K562 (cell line): ENCODE results near the gene ZNF107. TPM values are rescaled to one million over a fixed set of nuclear protein-coding genes. Genes with fewer than 3 reads are reported as not detected.

Source experiments
- HDAC6 ChIP-seq: IDR thresholded peaks from 2 replicates; pipeline ENCODE4 v1.6.1; 2012; ENCODE audit warnings: low read depth, mild to moderate bottlenecking, control low read depth, inconsistent platforms, low read length, moderate library complexity
- HNRNPH1 ChIP-seq: fragments of 200-400 bp; formaldehyde crosslinking; optimal IDR thresholded peaks from 2 replicates; pipeline ENCODE3; 2017; ENCODE audit warnings: low read depth, mild to moderate bottlenecking, low read length, moderate library complexity
- MED1 ChIP-seq: sonication (generic); formaldehyde crosslinking; IDR thresholded peaks from 2 replicates; pipeline ENCODE4 v1.8.1; 2023; ENCODE audit warnings: missing genetic modification reagents, borderline replicate concordance
- MYNN ChIP-seq, 2 experiments: sonication (generic); formaldehyde crosslinking in 1 of 2; IDR thresholded peaks; 2 replicates each; pipeline versions ENCODE4 v1.5.0 to v1.6.1; 2016 to 2020; ENCODE audit warnings: antibody characterized with exemption in 1 of 2, missing genetic modification reagents in 1 of 2
- PHB ChIP-seq: fragments of 250-450 bp; sonication (Bioruptor Pico); IDR thresholded peaks from 2 replicates; pipeline ENCODE4 v1.5.0; 2021
- PHTF2 ChIP-seq: fragments of 250-450 bp; sonication (Bioruptor Pico); IDR thresholded peaks from 2 replicates; pipeline ENCODE4 v1.5.0; 2021; ENCODE audit warnings: mild to moderate bottlenecking
- PML ChIP-seq: IDR thresholded peaks from 2 replicates; pipeline ENCODE4 v1.6.1; 2012; ENCODE audit warnings: low read length, inconsistent platforms
- SIX5 ChIP-seq, 2 experiments: IDR thresholded peaks; 2 replicates each; pipeline ENCODE4 v1.6.1; 2011; ENCODE audit warnings: low read length in 2 of 2, borderline replicate concordance in 1 of 2, low read depth in 1 of 2, mild to moderate bottlenecking in 1 of 2, moderate library complexity in 1 of 2; ENCODE audit not compliant: insufficient read depth in 1 of 2
- U2AF1 ChIP-seq: fragments of 200-400 bp; formaldehyde crosslinking; optimal IDR thresholded peaks from 2 replicates; pipeline ENCODE3; 2017; ENCODE audit warnings: mild to moderate bottlenecking, low read depth, low read length, moderate library complexity
- XRCC4 ChIP-seq: IDR thresholded peaks from one replicate; pipeline ENCODE4 v1.6.1; 2011; ENCODE audit not compliant: insufficient read depth, insufficient read length; ENCODE audit errors: extremely low read depth
- XRCC5 ChIP-seq: fragments of 200-400 bp; formaldehyde crosslinking; IDR thresholded peaks from 2 replicates; pipeline ENCODE4 v1.6.1; 2017; ENCODE audit warnings: low read depth, mild to moderate bottlenecking, low read length
- ZFP30 ChIP-seq: fragments of 250-450 bp; sonication (Bioruptor Pico); IDR thresholded peaks from 2 replicates; pipeline ENCODE4 v1.8.0; 2022; ENCODE audit warnings: moderate library complexity, mild to moderate bottlenecking, inconsistent platforms, borderline replicate concordance
- ZNF23 ChIP-seq: fragments of 250-450 bp; sonication (Bioruptor Pico); IDR thresholded peaks from 2 replicates; pipeline ENCODE4 v1.4.0; 2020; ENCODE audit warnings: mild to moderate bottlenecking
- ZNF707 ChIP-seq: fragments of 250-450 bp; sonication (Bioruptor Pico); conservative IDR thresholded peaks from 2 replicates; pipeline ENCODE4 v1.8.0; 2022; ENCODE audit warnings: inconsistent platforms, mild to moderate bottlenecking, moderate library complexity
- ZNF778 ChIP-seq: fragments of 450-650 bp; formaldehyde crosslinking; IDR thresholded peaks from 2 replicates; pipeline ENCODE4 v1.4.0; 2020; ENCODE audit warnings: mild to moderate bottlenecking, moderate library complexity
- polyA plus RNA-seq, 8 experiments: library from polyadenylated mRNA; depleted of rRNA in 4 of 8; stranded (reverse) in 5 of 8; unstranded in 3 of 8; fragments of >200 nt; fragmentation: Nextera tagmentation in 2 of 8; fragmentation: Illumina TruSeq in 1 of 8; extraction: Ambion mirVana in 2 of 8; extraction: Trizol in 1 of 8; gene quantifications; 2 replicates each; pipeline versions ENCODE4 v1.2.1 to v1.2.3, GENCODE V29; 2011 to 2014; ENCODE audit warnings: inconsistent platforms in 1 of 8, missing spikeins in 1 of 8
- total RNA-seq, 7 experiments: library from RNA; depleted of rRNA in 6 of 7; stranded (reverse); fragments of >200 nt in 6 of 7; fragmentation: Illumina TruSeq in 2 of 7; extraction: Trizol in 2 of 7; gene quantifications; 2 replicates each; pipeline versions ENCODE4 v1.2.1 to v1.2.3, GENCODE V29; 2011 to 2021; ENCODE audit warnings: low replicate concordance in 1 of 7
- TF ChIP-seq, protein P1 (sequence below), 3 experiments: fragments of 200-800 bp in 1 of 3; sonication (Bioruptor generic) in 1 of 3; sonication (generic) in 1 of 3; formaldehyde crosslinking in 1 of 3; IDR thresholded peaks; 2 replicates each; pipeline versions ENCODE4 v1.6.1 to v1.8.0; 2016 to 2022; ENCODE audit warnings: mild to moderate bottlenecking in 2 of 3, missing compliant biosample characterization in 2 of 3, missing genetic modification characterization in 2 of 3, missing genetic modification reagents in 1 of 3
- TF ChIP-seq, protein P2 (sequence below): fragments of 450-650 bp; IDR thresholded peaks from 2 replicates; pipeline ENCODE4 v1.6.1; 2016; ENCODE audit warnings: missing biosample characterization, missing genetic modification characterization
- TF ChIP-seq, protein P3 (sequence below), 2 experiments: fragments of 450-650 bp; conservative IDR thresholded peaks; 2 replicates each; pipeline ENCODE4 v1.6.1; 2017; ENCODE audit warnings: mild to moderate bottlenecking in 2 of 2, moderate library complexity in 2 of 2
- TF ChIP-seq, protein P4 (sequence below): fragments of 450-650 bp; formaldehyde crosslinking; IDR thresholded peaks from 2 replicates; pipeline ENCODE4 v1.4.0; 2020; ENCODE audit warnings: mild to moderate bottlenecking, mixed read lengths
- TF ChIP-seq, protein P5 (sequence below): fragments of 250-450 bp; sonication (Bioruptor Pico); IDR thresholded peaks from 2 replicates; pipeline ENCODE4 v1.9.0; 2021; ENCODE audit warnings: mild to moderate bottlenecking, inconsistent platforms

Gene ZNF107
- total and polyA plus RNA-seq, 9 of the 15 experiments (the other 6 are each of a cell fraction or from before 2014, with no cell fraction given): 2.4 to 14.2 (median 7.9) TPM

DNA sequence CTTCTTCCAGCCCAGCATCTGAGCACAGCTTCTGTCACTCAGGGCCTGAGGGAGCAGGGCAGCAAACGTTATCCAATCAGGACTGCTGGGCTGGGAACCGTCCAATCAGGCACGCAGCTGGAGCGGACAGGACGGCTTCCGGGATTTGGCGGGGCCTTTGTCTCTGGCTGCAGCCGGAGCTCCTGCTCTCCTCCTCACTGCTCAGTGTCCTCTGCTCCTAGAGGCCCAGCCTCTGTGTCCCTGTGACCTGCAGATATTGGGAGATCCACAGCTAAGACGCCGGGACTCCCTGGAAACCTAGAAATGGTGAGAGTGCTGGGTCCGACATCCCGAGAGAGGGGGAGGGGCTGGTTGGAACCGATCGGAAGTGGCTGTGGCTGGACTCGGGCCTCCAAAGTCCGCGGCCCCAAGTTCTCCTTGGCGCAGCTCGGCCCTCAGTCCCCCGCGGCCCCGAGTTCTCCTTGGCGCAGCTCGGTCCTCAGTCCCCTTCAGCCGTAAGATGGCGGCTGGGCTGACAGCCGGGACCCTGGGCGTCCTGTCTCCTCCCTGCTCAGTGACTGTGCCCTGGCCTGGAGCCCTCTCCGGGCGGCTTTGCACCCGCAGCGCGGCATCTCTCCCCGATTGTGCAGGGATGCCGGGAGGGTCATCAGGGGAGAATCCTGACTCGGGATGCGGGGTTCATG is at the start of gene ZNF107 (continued):
- TF ChIP-seq PHB (CRISPR knock-in tag) (no peak), MYNN (IDR thresholded peaks at IDR 0.05) (no peak), MYNN (CRISPR knock-in tag; IDR thresholded peaks at IDR 0.05) (no peak), ZNF778 (CRISPR knock-in tag) (no peak), XRCC4 (no peak), MED1 (CRISPR knock-in tag) (no peak), ZFP30 (CRISPR knock-in tag) (no peak), HDAC6 (no peak), PML (peak; percentile 65; the same call in 1 of the 2 replicates), SIX5 (IDR thresholded peaks at IDR 0.05; ENCODE audit: borderline replicate concordance in 1 of 2, insufficient read depth in 1 of 2, low read depth in 1 of 2, low read length in 2 of 2) (no peak), U2AF1 (no peak), XRCC5 (peak; percentile 77; the same call in 1 of the 2 replicates), HNRNPH1 (no peak), ZNF23 (no peak), PHTF2 (CRISPR knock-in tag) (no peak), ZNF707 (CRISPR knock-in tag) (no peak)
- TF ChIP-seq, protein P1, sequence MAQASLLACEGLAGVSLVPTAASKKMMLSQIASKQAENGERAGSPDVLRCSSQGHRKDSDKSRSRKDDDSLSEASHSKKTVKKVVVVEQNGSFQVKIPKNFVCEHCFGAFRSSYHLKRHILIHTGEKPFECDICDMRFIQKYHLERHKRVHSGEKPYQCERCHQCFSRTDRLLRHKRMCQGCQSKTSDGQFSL (CRISPR knock-in tag; IDR thresholded peaks at IDR 0.05): no peak
- TF ChIP-seq, protein P1 (tag; IDR thresholded peaks at IDR 0.05): no peak
- TF ChIP-seq, protein P2, sequence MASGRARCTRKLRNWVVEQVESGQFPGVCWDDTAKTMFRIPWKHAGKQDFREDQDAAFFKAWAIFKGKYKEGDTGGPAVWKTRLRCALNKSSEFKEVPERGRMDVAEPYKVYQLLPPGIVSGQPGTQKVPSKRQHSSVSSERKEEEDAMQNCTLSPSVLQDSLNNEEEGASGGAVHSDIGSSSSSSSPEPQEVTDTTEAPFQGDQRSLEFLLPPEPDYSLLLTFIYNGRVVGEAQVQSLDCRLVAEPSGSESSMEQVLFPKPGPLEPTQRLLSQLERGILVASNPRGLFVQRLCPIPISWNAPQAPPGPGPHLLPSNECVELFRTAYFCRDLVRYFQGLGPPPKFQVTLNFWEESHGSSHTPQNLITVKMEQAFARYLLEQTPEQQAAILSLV: no peak
- TF ChIP-seq, protein P3, sequence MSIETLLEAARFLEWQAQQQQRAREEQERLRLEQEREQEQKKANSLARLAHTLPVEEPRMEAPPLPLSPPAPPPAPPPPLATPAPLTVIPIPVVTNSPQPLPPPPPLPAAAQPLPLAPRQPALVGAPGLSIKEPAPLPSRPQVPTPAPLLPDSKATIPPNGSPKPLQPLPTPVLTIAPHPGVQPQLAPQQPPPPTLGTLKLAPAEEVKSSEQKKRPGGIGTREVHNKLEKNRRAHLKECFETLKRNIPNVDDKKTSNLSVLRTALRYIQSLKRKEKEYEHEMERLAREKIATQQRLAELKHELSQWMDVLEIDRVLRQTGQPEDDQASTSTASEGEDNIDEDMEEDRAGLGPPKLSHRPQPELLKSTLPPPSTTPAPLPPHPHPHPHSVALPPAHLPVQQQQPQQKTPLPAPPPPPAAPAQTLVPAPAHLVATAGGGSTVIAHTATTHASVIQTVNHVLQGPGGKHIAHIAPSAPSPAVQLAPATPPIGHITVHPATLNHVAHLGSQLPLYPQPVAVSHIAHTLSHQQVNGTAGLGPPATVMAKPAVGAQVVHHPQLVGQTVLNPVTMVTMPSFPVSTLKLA (conservative IDR thresholded peaks at IDR 0.05): peak; percentile 13 to 65; a peak in 2 of 4 replicates
- TF ChIP-seq, protein P4, sequence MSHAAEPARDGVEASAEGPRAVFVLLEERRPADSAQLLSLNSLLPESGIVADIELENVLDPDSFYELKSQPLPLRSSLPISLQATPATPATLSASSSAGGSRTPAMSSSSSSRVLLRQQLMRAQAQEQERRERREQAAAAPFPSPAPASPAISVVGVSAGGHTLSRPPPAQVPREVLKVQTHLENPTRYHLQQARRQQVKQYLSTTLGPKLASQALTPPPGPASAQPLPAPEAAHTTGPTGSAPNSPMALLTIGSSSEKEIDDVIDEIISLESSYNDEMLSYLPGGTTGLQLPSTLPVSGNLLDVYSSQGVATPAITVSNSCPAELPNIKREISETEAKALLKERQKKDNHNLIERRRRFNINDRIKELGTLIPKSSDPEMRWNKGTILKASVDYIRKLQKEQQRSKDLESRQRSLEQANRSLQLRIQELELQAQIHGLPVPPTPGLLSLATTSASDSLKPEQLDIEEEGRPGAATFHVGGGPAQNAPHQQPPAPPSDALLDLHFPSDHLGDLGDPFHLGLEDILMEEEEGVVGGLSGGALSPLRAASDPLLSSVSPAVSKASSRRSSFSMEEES (CRISPR knock-in tag): no peak
- TF ChIP-seq, protein P5, sequence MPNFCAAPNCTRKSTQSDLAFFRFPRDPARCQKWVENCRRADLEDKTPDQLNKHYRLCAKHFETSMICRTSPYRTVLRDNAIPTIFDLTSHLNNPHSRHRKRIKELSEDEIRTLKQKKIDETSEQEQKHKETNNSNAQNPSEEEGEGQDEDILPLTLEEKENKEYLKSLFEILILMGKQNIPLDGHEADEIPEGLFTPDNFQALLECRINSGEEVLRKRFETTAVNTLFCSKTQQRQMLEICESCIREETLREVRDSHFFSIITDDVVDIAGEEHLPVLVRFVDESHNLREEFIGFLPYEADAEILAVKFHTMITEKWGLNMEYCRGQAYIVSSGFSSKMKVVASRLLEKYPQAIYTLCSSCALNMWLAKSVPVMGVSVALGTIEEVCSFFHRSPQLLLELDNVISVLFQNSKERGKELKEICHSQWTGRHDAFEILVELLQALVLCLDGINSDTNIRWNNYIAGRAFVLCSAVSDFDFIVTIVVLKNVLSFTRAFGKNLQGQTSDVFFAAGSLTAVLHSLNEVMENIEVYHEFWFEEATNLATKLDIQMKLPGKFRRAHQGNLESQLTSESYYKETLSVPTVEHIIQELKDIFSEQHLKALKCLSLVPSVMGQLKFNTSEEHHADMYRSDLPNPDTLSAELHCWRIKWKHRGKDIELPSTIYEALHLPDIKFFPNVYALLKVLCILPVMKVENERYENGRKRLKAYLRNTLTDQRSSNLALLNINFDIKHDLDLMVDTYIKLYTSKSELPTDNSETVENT (CRISPR knock-in tag): no peak
